Ovary (tissue), 9 donors: Measurements from ENCODE around the gene USP47. TPM values are rescaled to one million over a fixed set of nuclear protein-coding genes. Genes with fewer than 3 reads are reported as not detected.

ENCODE experiments used
- DNase-seq, 5 donors: peaks; one replicate each; pipeline ENCODE4 v3.0.0-alpha.2; 2019 to 2020
- H3K27ac ChIP-seq, 2 donors: fragments of 200-600 bp; one replicate each; pipeline versions ENCODE4 v1.5.1 to v1.8.0; 2019 to 2022
- H3K27me3 ChIP-seq: fragments of 200-600 bp; one replicate; pipeline ENCODE4 v1.8.0; 2022
- H3K36me3 ChIP-seq: fragments of 200-600 bp; sonication (generic); one replicate; pipeline ENCODE4 v1.5.1; 2019
- H3K4me1 ChIP-seq: one replicate; pipeline ENCODE4 v1.8.1; 2013; ENCODE audit warnings: mild to moderate bottlenecking, moderate library complexity; ENCODE audit not compliant: insufficient read depth
- H3K4me3 ChIP-seq: fragments of 200-600 bp; sonication (generic); one replicate; pipeline ENCODE4 v1.5.1; 2017
- H3K9me3 ChIP-seq, 2 donors: fragments of 200-600 bp in 1 of 2; sonication (generic) in 1 of 2; one replicate each; pipeline versions ENCODE4 v1.5.1 to v1.8.1; 2013 to 2019; ENCODE audit warnings: mild to moderate bottlenecking in 1 of 2, moderate library complexity in 1 of 2
- EP300 ChIP-seq: sonication (generic); formaldehyde crosslinking; IDR thresholded peaks from one replicate; pipeline ENCODE4 v1.6.1; 2017; ENCODE audit warnings: antibody characterized with exemption
- POLR2A ChIP-seq: fragments of 450-650 bp; IDR thresholded peaks from one replicate; pipeline ENCODE4 v1.6.1; 2017; ENCODE audit warnings: antibody characterized with exemption, mild to moderate bottlenecking, moderate library complexity
- WGBS, 3 donors: extraction: QIAGEN DNeasy Blood & Tissue Kit in 1 of 3; methylation state at CpG; one replicate each; pipeline versions ENCODE4 v1.1.5 to v1.1.7; 2013 to 2017; 5-methylcytosine and 5-hydroxymethylcytosine counted together
- intact Hi-C, 4 donors: fragments of 100-400 bp; cut with DNase I; formaldehyde crosslinking; loops; one replicate each; pipeline versions ENCODE4 v1.11.0 to v1.15.1; 2022 to 2023
- polyA plus RNA-seq, 2 donors: library from polyadenylated mRNA; stranded (reverse); fragments of 200-250 nt in 1 of 2; fragments of 350-450 nt in 1 of 2; fragmentation: Illumina TruSeq in 1 of 2; extraction: RNeasy Lipid Tissue Mini Kit (QIAGEN cat#74804) in 1 of 2; gene quantifications; one replicate each; pipeline ENCODE4 v1.2.3, GENCODE V29; 2013 to 2014
- total RNA-seq, 7 donors: library from RNA; depleted of rRNA in 2 of 7; stranded (reverse); fragments of >200 nt in 2 of 7; fragmentation: NEBNext Ultra II Directional in 3 of 7; extraction: Animal tissue kit (Norgen Biotek cat#: 25700) in 3 of 7; gene quantifications; one replicate each; pipeline versions ENCODE4 v1.1.0 to v1.2.4, GENCODE V29; 2016 to 2023
- TF ChIP-seq, protein P1 (sequence below), 3 donors: fragments of 450-650 bp in 2 of 3; fragments of 200-600 bp in 1 of 3; IDR thresholded peaks; one replicate each; pipeline versions ENCODE4 v1.5.1 to v1.8.0; 2016 to 2022; ENCODE audit warnings: antibody characterized with exemption in 3 of 3, mild to moderate bottlenecking in 1 of 3
- donor health status: DM: no; HTN: no; CAD: no; lungs with moderate emphysema.
- donor health status: DM: no; HTN: no; CAD: no.
- donor health status: Bipolar disorder and iron deficiency.
- donor health status: DM: yes; HTN: yes; CAD: no.
- donor health status: DM: no; HTN: no; CAD: no.
- donor health status: DM: yes; HTN: yes; CAD: no.

Gene USP47
- total and polyA plus RNA-seq, 9 donors = 26.5 to 70.5 (median 51.2) TPM

DNA sequence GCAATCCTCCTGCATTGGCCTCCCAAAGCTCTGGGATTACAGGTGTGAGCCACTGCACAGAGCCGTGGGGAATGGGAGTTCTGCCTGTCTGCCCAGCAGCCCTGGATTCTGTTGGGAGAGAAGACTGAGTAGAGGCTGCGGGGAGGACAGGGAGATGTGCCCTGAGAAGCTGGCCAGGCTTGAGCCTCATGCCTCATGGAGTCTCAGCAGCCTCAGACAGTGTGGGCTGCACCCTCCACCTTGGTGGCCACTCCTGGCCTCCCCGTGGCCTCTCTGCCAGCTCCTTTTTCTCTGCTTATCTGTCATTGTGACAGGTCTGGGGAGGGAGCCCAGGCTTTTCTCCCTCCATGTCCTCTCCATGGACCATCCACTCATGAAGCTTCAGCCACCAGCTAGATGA is 123.4 kb downstream of the USP47 start:
- DNase-seq = no peak
- peaks cover 1% of the 10 kb centered on the region for H3K4me1 ChIP-seq
- WGBS, 3 donors = 71 to 86% (median 73%) methylated on average over 3 of the region's 3 CpGs
- H3K9me3 ChIP-seq = no peaks in the 10 kb centered on the region
- H3K27me3 ChIP-seq = no peaks in the 10 kb centered on the region
- TF ChIP-seq, protein P1, sequence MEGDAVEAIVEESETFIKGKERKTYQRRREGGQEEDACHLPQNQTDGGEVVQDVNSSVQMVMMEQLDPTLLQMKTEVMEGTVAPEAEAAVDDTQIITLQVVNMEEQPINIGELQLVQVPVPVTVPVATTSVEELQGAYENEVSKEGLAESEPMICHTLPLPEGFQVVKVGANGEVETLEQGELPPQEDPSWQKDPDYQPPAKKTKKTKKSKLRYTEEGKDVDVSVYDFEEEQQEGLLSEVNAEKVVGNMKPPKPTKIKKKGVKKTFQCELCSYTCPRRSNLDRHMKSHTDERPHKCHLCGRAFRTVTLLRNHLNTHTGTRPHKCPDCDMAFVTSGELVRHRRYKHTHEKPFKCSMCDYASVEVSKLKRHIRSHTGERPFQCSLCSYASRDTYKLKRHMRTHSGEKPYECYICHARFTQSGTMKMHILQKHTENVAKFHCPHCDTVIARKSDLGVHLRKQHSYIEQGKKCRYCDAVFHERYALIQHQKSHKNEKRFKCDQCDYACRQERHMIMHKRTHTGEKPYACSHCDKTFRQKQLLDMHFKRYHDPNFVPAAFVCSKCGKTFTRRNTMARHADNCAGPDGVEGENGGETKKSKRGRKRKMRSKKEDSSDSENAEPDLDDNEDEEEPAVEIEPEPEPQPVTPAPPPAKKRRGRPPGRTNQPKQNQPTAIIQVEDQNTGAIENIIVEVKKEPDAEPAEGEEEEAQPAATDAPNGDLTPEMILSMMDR (IDR thresholded peaks at IDR 0.05) = no peak
- no peak for TF ChIP-seq POLR2A
- TF ChIP-seq EP300 = no peak
- H3K4me3 ChIP-seq = no peak overlapping the region
- intact Hi-C loops = no loop called here
- no peaks in the 10 kb centered on the region for H3K36me3 ChIP-seq
- H3K27ac ChIP-seq = no peak overlapping the region

DNA sequence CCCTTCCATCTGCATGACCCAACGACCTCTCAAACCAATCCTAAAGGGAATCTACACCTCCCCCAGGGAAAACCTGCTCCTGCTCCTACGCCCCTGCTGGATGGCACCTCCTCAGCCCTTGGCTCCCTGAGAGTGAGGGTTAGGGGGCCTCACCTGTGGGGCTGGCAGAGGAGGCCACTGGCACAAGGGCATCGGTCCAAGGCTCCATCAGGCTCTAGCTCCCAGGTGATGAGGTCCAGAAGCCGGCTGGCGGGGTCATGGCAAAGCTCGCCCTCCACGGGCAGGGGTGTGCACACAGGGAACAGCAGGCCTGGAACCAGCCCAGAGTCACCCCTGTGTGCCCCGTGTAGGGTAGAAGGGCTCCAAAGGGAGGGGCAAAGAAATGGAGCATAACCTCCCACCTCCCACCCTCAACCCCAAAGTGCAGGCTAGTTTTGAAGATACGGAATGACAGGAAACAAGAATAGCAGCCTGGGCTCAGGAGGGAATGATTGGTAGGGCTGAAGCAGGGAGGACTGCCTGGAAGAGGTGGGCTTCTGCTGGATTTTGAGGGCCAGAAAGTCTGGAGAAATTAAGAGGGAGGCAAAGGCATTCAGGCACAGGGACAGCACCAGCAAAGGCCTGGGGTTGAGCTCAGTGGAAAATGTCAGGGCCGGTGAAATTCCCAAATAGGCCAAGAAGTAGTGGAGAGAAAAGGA is 124.0 kb downstream of the USP47 start:
- no peaks in the 10 kb centered on the region for H3K36me3 ChIP-seq
- H3K4me3 ChIP-seq = no peak overlapping the region
- TF ChIP-seq, protein P1 (IDR thresholded peaks at IDR 0.05) = no peak
- TF ChIP-seq EP300 = no peak
- TF ChIP-seq POLR2A = no peak
- H3K4me1 ChIP-seq = peaks cover 1% of the 10 kb centered on the region
- no peaks in the 10 kb centered on the region for H3K9me3 ChIP-seq
- intact Hi-C loops = no loop called here
- no peak for DNase-seq
- H3K27ac ChIP-seq = no peak overlapping the region
- H3K27me3 ChIP-seq = no peaks in the 10 kb centered on the region
- 88 to 90% (median 89%) methylated on average over 10 of the region's 10 CpGs for WGBS, 3 donors

DNA sequence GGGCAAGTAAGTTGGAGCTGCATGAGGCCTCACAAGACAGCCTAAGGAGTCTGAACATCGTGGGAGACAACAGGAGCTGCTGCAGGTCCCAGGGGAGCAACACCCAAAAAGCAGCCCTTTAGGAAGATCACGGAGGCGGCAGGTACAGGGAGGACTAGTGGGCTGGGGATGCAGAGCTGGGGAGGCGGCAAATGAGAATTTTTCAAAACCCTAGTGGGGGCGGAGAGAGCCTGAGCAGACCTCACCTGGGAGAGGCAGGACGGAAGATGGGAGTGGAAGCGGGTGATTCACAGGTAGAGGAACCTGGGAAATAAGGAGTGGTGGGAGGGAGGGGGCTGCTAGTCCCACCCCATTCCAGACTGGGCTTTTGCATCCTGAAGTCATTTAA is 124.6 kb downstream of the USP47 start:
- H3K36me3 ChIP-seq = no peaks in the 10 kb centered on the region
- no peaks in the 10 kb centered on the region for H3K9me3 ChIP-seq
- DNase-seq = no peak
- WGBS, 3 donors = 91 to 93% (median 92%) methylated on average over 7 of the region's 7 CpGs
- intact Hi-C loops = no loop called here
- peaks cover 1% of the 10 kb centered on the region for H3K4me1 ChIP-seq
- H3K27me3 ChIP-seq = no peaks in the 10 kb centered on the region
- H3K27ac ChIP-seq = no peak overlapping the region
- no peak overlapping the region for H3K4me3 ChIP-seq
- no peak for TF ChIP-seq POLR2A
- no peak for TF ChIP-seq EP300
- TF ChIP-seq, protein P1 (IDR thresholded peaks at IDR 0.05) = no peak

DNA sequence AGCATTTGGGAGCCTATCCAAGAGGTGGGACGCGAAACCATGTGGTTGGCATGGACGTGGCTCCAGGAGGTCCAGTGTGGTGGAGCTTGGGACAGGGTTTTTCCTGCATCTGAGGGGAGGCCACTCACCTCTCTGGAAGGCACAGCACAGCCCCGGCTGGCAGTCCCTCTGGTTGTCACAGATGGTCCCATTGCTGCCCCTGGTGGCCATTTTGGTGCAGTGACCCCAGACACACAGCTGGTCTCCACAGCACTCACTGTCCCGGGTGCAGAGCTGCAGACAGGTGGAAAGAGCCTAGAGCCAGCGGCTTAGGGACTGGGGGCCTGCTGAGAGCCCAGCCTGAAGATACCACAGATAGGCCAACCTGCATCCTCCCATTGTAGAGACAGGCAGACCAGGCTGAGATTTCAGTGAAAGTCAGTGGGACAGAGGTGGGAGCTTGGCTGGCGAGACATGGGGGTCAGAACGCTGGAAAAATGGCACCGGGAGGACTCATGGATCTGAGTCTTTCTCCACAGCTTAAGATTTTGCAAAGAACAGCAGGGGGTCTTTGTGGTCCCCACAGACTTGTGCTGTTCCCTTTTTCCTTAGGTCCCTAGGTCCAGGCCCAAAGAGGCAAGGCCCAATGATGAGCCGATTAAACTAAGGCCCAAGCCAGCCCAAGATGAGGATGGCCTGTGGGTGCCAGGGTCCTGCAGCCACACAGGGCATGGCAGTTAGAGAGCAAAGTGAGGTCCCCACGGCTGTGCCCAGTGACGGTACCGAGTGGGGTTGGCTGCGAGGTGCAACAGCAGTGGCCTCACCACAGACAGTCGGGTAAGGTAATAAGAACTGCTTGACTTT is 125.3 kb downstream of the USP47 start:
- no peak overlapping the region for H3K27ac ChIP-seq
- H3K36me3 ChIP-seq = no peaks in the 10 kb centered on the region
- no peak for TF ChIP-seq EP300
- TF ChIP-seq, protein P1 (IDR thresholded peaks at IDR 0.05) = peak; percentile 16 to 23 (median 19)
- no peaks in the 10 kb centered on the region for H3K9me3 ChIP-seq
- peaks cover 2% of the 10 kb centered on the region for H3K4me1 ChIP-seq
- WGBS, 3 donors = 68 to 80% (median 78%) methylated on average over 14 to 15 of the region's 15 CpGs
- peak; percentile 33 to 61 (median 53) for DNase-seq
- H3K4me3 ChIP-seq = no peak overlapping the region
- H3K27me3 ChIP-seq = no peaks in the 10 kb centered on the region
- intact Hi-C loops = no loop called here
